GM19239 (cell line): ENCODE results near the gene PROSER3.

Experiments
- DNase-seq: peaks from one replicate; pipeline ENCODE4 v3.0.0; 2011; ENCODE audit warnings: low spot score; ENCODE audit not compliant: insufficient read length
- FAIRE-seq: peaks from 2 replicates; lab custom pipeline; 2011; peaks lifted over from hg19 to GRCh38; lab: Jason Lieb, UNC

Gene PROSER3

GRCh38 chr19:35773020-35773806, 15.2 kb downstream of the PROSER3 start:
- FAIRE-seq (no peak), DNase-seq (no peak)

- no peak for FAIRE-seq
Measured at GRCh38 chr19:35774274-35775045, 16.5 kb downstream of the PROSER3 start.

GRCh38 chr19:35775046-35775297, 17.0 kb downstream of the PROSER3 start:
- FAIRE-seq (no peak), DNase-seq (no peak)

More at GRCh38 chr19:35774274-35775045, 16.5 kb downstream of the PROSER3 start:
- no peak for DNase-seq

GRCh38 chr19:35775298-35776101, 17.5 kb downstream of the PROSER3 start, which contains the start of gene ARHGAP33:
Gene ARHGAP33 (plus strand): TSS chr19:35775564. CDS start chr19:35775659, 95 bp downstream.
- DNase-seq: peak; percentile 97
- FAIRE-seq: peak; percentile 95

- FAIRE-seq: no peak
- no peak for DNase-seq
Measured at GRCh38 chr19:35776102-35776788, 18.3 kb downstream of the PROSER3 start.

- FAIRE-seq (no peak), DNase-seq (no peak)
Measured at GRCh38 chr19:35777086-35777841, 19.3 kb downstream of the PROSER3 start.

GRCh38 chr19:35777961-35778360, 20.0 kb downstream of the PROSER3 start:
- DNase-seq: no peak
- no peak for FAIRE-seq

GRCh38 chr19:35779033-35779432, 21.1 kb downstream of the PROSER3 start:
- FAIRE-seq: no peak

GRCh38 chr19:35780058-35780457, 22.1 kb downstream of the PROSER3 start:
- DNase-seq (no peak), FAIRE-seq (no peak)

More at GRCh38 chr19:35779033-35779432, 21.1 kb downstream of the PROSER3 start:
- no peak for DNase-seq

GRCh38 chr19:35780717-35781116, 22.7 kb downstream of the PROSER3 start:
- FAIRE-seq: no peak
- DNase-seq: no peak

- DNase-seq (no peak), FAIRE-seq (no peak)
Measured at GRCh38 chr19:35781650-35782049, 23.7 kb downstream of the PROSER3 start.

- FAIRE-seq (no peak), DNase-seq (no peak)
Measured at GRCh38 chr19:35782589-35782988, 24.6 kb downstream of the PROSER3 start.

GRCh38 chr19:35783469-35784434, 25.8 kb downstream of the PROSER3 start:
- DNase-seq: no peak
- no peak for FAIRE-seq

- no peak for DNase-seq
- FAIRE-seq: no peak
Measured at GRCh38 chr19:35784503-35785338, 26.7 kb downstream of the PROSER3 start.

- no peak for FAIRE-seq
- DNase-seq: no peak
Measured at GRCh38 chr19:35785339-35785627, 27.3 kb downstream of the PROSER3 start.

GRCh38 chr19:35786299-35787160, 28.6 kb downstream of the PROSER3 start:
- FAIRE-seq: no peak

More at GRCh38 chr19:35786299-35787160, 28.6 kb downstream of the PROSER3 start:
- DNase-seq: no peak
